B cell (primary cell): Measurements from ENCODE around the gene LRRC8B. TPM values are rescaled to one million over a fixed set of nuclear protein-coding genes. Genes with fewer than 3 reads are reported as not detected.
A peak's percentile ranks its signal among the peaks of the same experiment; 100 is the strongest.

ENCODE experiments used
- ATAC-seq: fragments of 200-7000 bp; cut with Tn5 transposase; one replicate; pipeline ENCODE4 v1.10.0; 2021; ENCODE audit warnings: low read depth, mild to moderate bottlenecking, moderate number of reproducible peaks, moderate library complexity
- CTCF ChIA-PET: fragments of 350-600 bp; sonication (Branson Sonifier 250); formaldehyde crosslinking; loops from one replicate; lab custom pipeline; 2021; ENCODE audit warnings: antibody characterized with exemption, inconsistent platforms; lab: Charles Lee
- POLR2A ChIA-PET: fragments of 350-600 bp; sonication (Branson Sonifier 250); formaldehyde crosslinking; loops from one replicate; lab custom pipeline; 2021; ENCODE audit warnings: antibody characterized with exemption; lab: Charles Lee
- DNase-seq: peaks from one replicate; pipeline ENCODE4 v3.0.0; 2013
- H2AFZ ChIP-seq: 2 replicates; pipeline ENCODE4 v1.6.1; 2012; ENCODE audit warnings: mild to moderate bottlenecking, low read depth, low read length; ENCODE audit not compliant: insufficient read depth, poor library complexity, severe bottlenecking
- H3K27ac ChIP-seq, 2 donors: 1 replicate in 1 of 2; 2 replicates in 1 of 2; pipeline ENCODE4 v1.5.1; 2012 to 2013; ENCODE audit warnings: low read length in 2 of 2, mild to moderate bottlenecking in 2 of 2, moderate library complexity in 1 of 2
- H3K27me3 ChIP-seq, 4 experiments: fragments of 200-600 bp in 1 of 4; sonication (generic) in 1 of 4; replicated peaks in 1 of 4; 1 replicate in 2 of 4; 2 replicates in 2 of 4; pipeline versions ENCODE4 v1.6.1 to v1.7.0; 2013 to 2016; ENCODE audit warnings: low read length in 3 of 4, mild to moderate bottlenecking in 2 of 4, mixed read lengths in 1 of 4, moderate library complexity in 1 of 4; ENCODE audit not compliant: insufficient read depth in 4 of 4, control insufficient read depth in 3 of 4; ENCODE audit errors: control extremely low read depth in 1 of 4
- H3K36me3 ChIP-seq, 2 experiments: replicated peaks in 1 of 2; 1 replicate in 1 of 2; 2 replicates in 1 of 2; pipeline versions ENCODE4 v1.6.1 to v1.7.1; 2013; ENCODE audit warnings: low read length in 1 of 2; ENCODE audit not compliant: insufficient read depth in 2 of 2, control insufficient read depth in 1 of 2; ENCODE audit errors: control extremely low read depth in 1 of 2, extremely low read depth in 1 of 2
- H3K4me1 ChIP-seq, 2 donors: fragments of 200-600 bp in 1 of 2; sonication (generic) in 1 of 2; 1 replicate in 1 of 2; 2 replicates in 1 of 2; pipeline versions ENCODE4 v1.5.1 to v1.6.1; 2013 to 2017; ENCODE audit warnings: low read length in 2 of 2; ENCODE audit not compliant: control insufficient read depth in 2 of 2, insufficient read depth in 2 of 2
- H3K4me2 ChIP-seq: replicated peaks from 2 replicates; pipeline ENCODE3; 2012; ENCODE audit warnings: mild to moderate bottlenecking, low read depth, low read length; ENCODE audit not compliant: poor library complexity, severe bottlenecking
- H3K4me3 ChIP-seq, 5 experiments: fragments of 200-600 bp in 1 of 5; sonication (generic) in 1 of 5; 1 replicate in 3 of 5; 2 replicates in 2 of 5; pipeline versions ENCODE4 v1.5.1 to v1.7.0; 2011 to 2016; ENCODE audit warnings: low read length in 4 of 5, mild to moderate bottlenecking in 4 of 5, low read depth in 2 of 5, control low read depth in 1 of 5, moderate library complexity in 1 of 5; ENCODE audit not compliant: insufficient read depth in 1 of 5; ENCODE audit errors: control extremely low read depth in 1 of 5, extremely low read depth in 1 of 5
- H3K79me2 ChIP-seq: fragments of 200-600 bp; sonication (generic); one replicate; pipeline ENCODE4 v1.6.0; 2016; ENCODE audit warnings: low read length; ENCODE audit not compliant: control insufficient read depth, insufficient read depth
- H3K9ac ChIP-seq: fragments of 200-600 bp; sonication (generic); 2 replicates; pipeline ENCODE4 v1.6.1; 2017; ENCODE audit warnings: mild to moderate bottlenecking, low read length, moderate library complexity
- H3K9me3 ChIP-seq, 3 donors: one replicate each; pipeline versions ENCODE4 v1.6.1 to v1.7.1; 2013; ENCODE audit warnings: low read length in 2 of 3; ENCODE audit not compliant: control insufficient read depth in 2 of 3, insufficient read depth in 1 of 3; ENCODE audit errors: control extremely low read depth in 1 of 3
- H4K20me1 ChIP-seq: 2 replicates; pipeline ENCODE4 v1.6.0; 2012; ENCODE audit warnings: mild to moderate bottlenecking, low read length; ENCODE audit not compliant: insufficient read depth, control insufficient read depth, poor library complexity, severe bottlenecking
- H3K27ac Mint-ChIP-seq: one replicate; pipeline ENCODE4 v1.8.0; 2021; ENCODE audit warnings: mixed read lengths
- H3K27me3 Mint-ChIP-seq: one replicate; pipeline ENCODE4 v1.8.0; 2021; ENCODE audit warnings: mixed read lengths
- H3K4me1 Mint-ChIP-seq: one replicate; pipeline ENCODE4 v1.8.0; 2021; ENCODE audit warnings: mixed read lengths
- H3K4me3 Mint-ChIP-seq: one replicate; pipeline ENCODE4 v1.8.0; 2021; ENCODE audit warnings: mixed read lengths
- H3K9me3 Mint-ChIP-seq: one replicate; pipeline ENCODE4 v1.8.0; 2022; ENCODE audit warnings: mixed read lengths; ENCODE audit not compliant: insufficient read depth
- EZH2 ChIP-seq: IDR thresholded peaks from 2 replicates; pipeline ENCODE4 v1.6.1; 2012; ENCODE audit warnings: borderline replicate concordance, low read depth, mild to moderate bottlenecking, moderate library complexity, low read length; ENCODE audit not compliant: insufficient read depth, poor library complexity, severe bottlenecking
- WGBS: methylation state at CpG from one replicate; pipeline ENCODE4 v1.1.5; 2013; ENCODE audit warnings: missing lambda C conversion rate; ENCODE audit not compliant: insufficient coverage; 5-methylcytosine and 5-hydroxymethylcytosine counted together
- intact Hi-C: fragments of 100-400 bp; cut with micrococcal nuclease; formaldehyde crosslinking; loops from one replicate; pipeline ENCODE4 v1.10.0; 2022
- polyA plus RNA-seq: library from polyadenylated mRNA; depleted of rRNA; stranded (reverse); fragments of >200 nt; gene quantifications from 2 replicates; pipeline ENCODE4 v1.2.3, GENCODE V29; 2012
- total RNA-seq, 2 donors: library from RNA; stranded (reverse); fragments of 120-200 nt in 1 of 2; gene quantifications; 1 replicate in 1 of 2; 2 replicates in 1 of 2; pipeline versions ENCODE4 v1.2.3 to v1.2.4, GENCODE V29; 2013 to 2022
- TF ChIP-seq, protein P1 (sequence below): fragments of 200-600 bp; IDR thresholded peaks from one replicate; pipeline ENCODE4 v1.8.0; 2022; ENCODE audit warnings: antibody characterized with exemption, mild to moderate bottlenecking

Gene LRRC8B
- total and polyA plus RNA-seq, 2 donors (not counting 1 experiment from before 2014, with no cell fraction given), result 2.2 to 9.9 TPM

DNA sequence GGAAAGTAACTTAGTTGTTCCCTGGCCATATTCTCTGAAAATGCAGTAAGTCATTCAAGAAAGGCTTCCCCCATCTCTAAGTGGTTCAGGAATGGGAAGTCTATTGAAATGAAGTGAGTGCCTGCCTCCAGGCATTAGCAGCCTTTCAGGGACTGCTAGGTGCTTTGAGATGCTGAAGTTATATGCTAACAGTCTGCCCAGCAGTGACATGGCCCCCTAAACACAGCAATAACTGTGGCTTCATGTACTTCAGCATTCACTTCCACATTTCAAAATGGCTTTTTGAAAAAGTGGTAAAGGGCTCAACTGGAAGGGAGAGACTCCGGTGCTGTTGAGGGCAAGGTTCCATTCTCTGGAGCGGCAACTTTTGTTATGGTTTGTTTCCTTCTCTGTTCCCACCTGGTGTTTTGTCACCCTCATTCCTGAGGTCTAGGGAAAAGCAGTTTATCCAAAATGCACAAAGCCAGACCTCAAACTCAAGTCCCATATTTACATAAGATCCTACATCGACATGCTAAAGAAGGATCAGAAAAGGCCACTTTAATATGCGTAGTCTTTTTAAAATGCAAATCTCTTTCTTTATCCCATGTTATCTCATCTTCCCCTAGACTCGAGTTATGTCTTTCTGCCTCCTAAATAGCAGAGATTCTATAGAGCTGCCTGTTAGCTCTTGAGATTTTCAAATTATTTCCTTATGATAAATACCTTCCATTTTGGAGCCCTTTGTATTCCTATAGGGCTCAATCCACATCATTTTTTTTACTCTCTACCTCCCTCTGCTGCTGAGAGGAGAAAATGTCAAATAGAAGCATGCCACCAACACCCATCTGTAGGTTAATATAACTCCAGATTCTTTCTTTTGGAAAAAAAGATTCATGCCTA lies 74.1 kb downstream of the LRRC8B start:
- WGBS, result 100% methylated on average over 1 of the region's 5 CpGs
- H3K27me3 Mint-ChIP-seq, result no peaks in the 10 kb centered on the region
- DNase-seq, result peak; percentile 62
- ChIA-PET CTCF (interaction anchor here (0.7 to 11.5 kb wide), 19 partner anchors 8 to 1645 kb away, joined by 3 to 83 read pairs (median 4); no protein-coding TSS in a partner anchor), POLR2A (no interaction called here)
- Histone ChIP-seq H3K79me2 (no peaks in the 10 kb centered on the region), H3K27me3 (no peaks in the 10 kb centered on the region), H3K4me3 (no peak overlapping the region), H3K9me3 (no peaks in the 10 kb centered on the region), H3K36me3 (no peaks in the 10 kb centered on the region), H4K20me1 (no peaks in the 10 kb centered on the region), H3K4me2 (no peak overlapping the region), H3K9ac (no peak overlapping the region), H3K27ac (no peak overlapping the region), H2AFZ (no peak overlapping the region), H3K4me1 (no peaks in the 10 kb centered on the region)
- intact Hi-C loops, result loop anchor here (1.0 kb wide), 3 partner anchors 78 to 165 kb away; no protein-coding TSS in a partner anchor
- H3K4me1 Mint-ChIP-seq, result peaks cover 4% of the 10 kb centered on the region
- no peaks in the 10 kb centered on the region for H3K9me3 Mint-ChIP-seq
- TF ChIP-seq, protein P1, sequence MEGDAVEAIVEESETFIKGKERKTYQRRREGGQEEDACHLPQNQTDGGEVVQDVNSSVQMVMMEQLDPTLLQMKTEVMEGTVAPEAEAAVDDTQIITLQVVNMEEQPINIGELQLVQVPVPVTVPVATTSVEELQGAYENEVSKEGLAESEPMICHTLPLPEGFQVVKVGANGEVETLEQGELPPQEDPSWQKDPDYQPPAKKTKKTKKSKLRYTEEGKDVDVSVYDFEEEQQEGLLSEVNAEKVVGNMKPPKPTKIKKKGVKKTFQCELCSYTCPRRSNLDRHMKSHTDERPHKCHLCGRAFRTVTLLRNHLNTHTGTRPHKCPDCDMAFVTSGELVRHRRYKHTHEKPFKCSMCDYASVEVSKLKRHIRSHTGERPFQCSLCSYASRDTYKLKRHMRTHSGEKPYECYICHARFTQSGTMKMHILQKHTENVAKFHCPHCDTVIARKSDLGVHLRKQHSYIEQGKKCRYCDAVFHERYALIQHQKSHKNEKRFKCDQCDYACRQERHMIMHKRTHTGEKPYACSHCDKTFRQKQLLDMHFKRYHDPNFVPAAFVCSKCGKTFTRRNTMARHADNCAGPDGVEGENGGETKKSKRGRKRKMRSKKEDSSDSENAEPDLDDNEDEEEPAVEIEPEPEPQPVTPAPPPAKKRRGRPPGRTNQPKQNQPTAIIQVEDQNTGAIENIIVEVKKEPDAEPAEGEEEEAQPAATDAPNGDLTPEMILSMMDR, result peak; percentile 86
- TF ChIP-seq EZH2, result no peak
- peak overlapping the region; percentile 16 for H3K27ac Mint-ChIP-seq
- ATAC-seq, result peak; percentile 70
- H3K4me3 Mint-ChIP-seq, result no peak overlapping the region

GRCh38 chr1:89599332-89599630 lies 74.7 kb downstream of the LRRC8B start:
- no peaks in the 10 kb centered on the region for H3K27me3 ChIP-seq
- H3K79me2 ChIP-seq, result no peaks in the 10 kb centered on the region
- DNase-seq (no peak), ATAC-seq (no peak)
- no peaks in the 10 kb centered on the region for H3K9me3 ChIP-seq
- POLR2A ChIA-PET, result no interaction called here
- H2AFZ ChIP-seq, result no peak overlapping the region
- no peak overlapping the region for H3K9ac ChIP-seq
- H3K4me3 Mint-ChIP-seq, result no peak overlapping the region
- H3K4me3 ChIP-seq, result no peak overlapping the region
- H3K4me1 ChIP-seq, result no peaks in the 10 kb centered on the region
- H3K27ac Mint-ChIP-seq, result no peak overlapping the region
- H3K36me3 ChIP-seq, result no peaks in the 10 kb centered on the region
- H3K9me3 Mint-ChIP-seq, result no peaks in the 10 kb centered on the region
- H4K20me1 ChIP-seq, result no peaks in the 10 kb centered on the region
- H3K4me2 ChIP-seq, result no peak overlapping the region
- intact Hi-C loops, result loop anchor here (1.0 kb wide), 3 partner anchors 79 to 164 kb away; no protein-coding TSS in a partner anchor
- no peak overlapping the region for H3K27ac ChIP-seq
- TF ChIP-seq, protein P1, result peak; percentile 41
- no peak for TF ChIP-seq EZH2
- H3K4me1 Mint-ChIP-seq, result peaks cover 4% of the 10 kb centered on the region
- CTCF ChIA-PET, result interaction anchor here (0.8 to 11.5 kb wide), 16 partner anchors 9 to 1646 kb away, joined by 3 to 83 read pairs (median 4); no protein-coding TSS in a partner anchor
- no peaks in the 10 kb centered on the region for H3K27me3 Mint-ChIP-seq
- WGBS, result 100% methylated on average over 1 of the region's 2 CpGs
